GM12874 (cell line): ENCODE data around the gene ALDH1L2.

ENCODE experiments used
- CTCF ChIP-seq: IDR thresholded peaks from 2 replicates; pipeline ENCODE4 v1.5.1; 2011; ENCODE audit warnings: low read depth, mild to moderate bottlenecking, control low read depth, low read length, moderate library complexity; ENCODE audit not compliant: insufficient read depth

Gene ALDH1L2

GRCh38 chr12:104974626-104975290 is 109.5 kb downstream of the ALDH1L2 start:
- TF ChIP-seq CTCF, result no peak

- no peak for TF ChIP-seq CTCF
Measured at GRCh38 chr12:104973250-104973649, 111.0 kb downstream of the ALDH1L2 start.

GRCh38 chr12:104971306-104971705 is 113.0 kb downstream of the ALDH1L2 start:
- TF ChIP-seq CTCF, result no peak
